Adipocyte (in vitro differentiated cells): ENCODE data around the gene TRERF1.
A peak's percentile ranks its signal among the peaks of the same experiment; 100 is the strongest.
"Not testable (repeated sequence)": the region's sequence is repeated elsewhere in the genome, so short reads cannot be mapped to it uniquely, and the experiment has no call there.

Experiments used
- DNase-seq: peaks from one replicate; pipeline ENCODE4 v3.0.0-alpha.2; 2015; ENCODE audit warnings: low read depth
- H3K27me3 ChIP-seq: replicated peaks from 2 replicates; pipeline ENCODE4 v1.7.0; 2013; ENCODE audit warnings: mild to moderate bottlenecking, low read length, moderate library complexity; ENCODE audit not compliant: control insufficient read depth, insufficient read depth
- H3K36me3 ChIP-seq: 2 replicates; pipeline ENCODE4 v1.7.0; 2013; ENCODE audit warnings: low read length, mild to moderate bottlenecking, moderate library complexity; ENCODE audit not compliant: control insufficient read depth, insufficient read depth, severe bottlenecking
- H3K4me1 ChIP-seq: 2 replicates; pipeline ENCODE4 v1.7.0; 2013; ENCODE audit warnings: mild to moderate bottlenecking, low read length, moderate library complexity; ENCODE audit not compliant: control insufficient read depth, insufficient read depth
- H3K4me3 ChIP-seq: 2 replicates; pipeline ENCODE4 v1.7.0; 2013; ENCODE audit warnings: mild to moderate bottlenecking, low read length, moderate library complexity
- H3K9ac ChIP-seq: 2 replicates; pipeline ENCODE4 v1.7.0; 2013; ENCODE audit warnings: mild to moderate bottlenecking, low read length, moderate library complexity
- H3K9me3 ChIP-seq: 2 replicates; pipeline ENCODE4 v1.7.0; 2013; ENCODE audit warnings: mild to moderate bottlenecking, low read length, moderate library complexity; ENCODE audit not compliant: control insufficient read depth

The TRERF1 gene

GRCh38 chr6:42451333-42452170 lies at the start of gene TRERF1:
TSS of gene TRERF1 (minus strand) at chr6:42451926. CDS start at chr6:42269590, 182,336 bp downstream.
- Histone ChIP-seq H3K36me3 (no peaks in the 10 kb centered on the region), H3K4me3 (peak within 1 kb of the TSS; percentile 94), H3K4me1 (peaks cover 43% of the 10 kb centered on the region), H3K9me3 (no peaks in the 10 kb centered on the region), H3K27me3 (no peaks in the 10 kb centered on the region), H3K9ac (peak within 1 kb of the TSS; percentile 92)
- peak; percentile 82 for DNase-seq

- no peak for DNase-seq
- Histone ChIP-seq H3K9me3 (peaks cover 12% of the 10 kb centered on the region), H3K4me3 (no peak overlapping the region), H3K27me3 (no peaks in the 10 kb centered on the region), H3K4me1 (no peaks in the 10 kb centered on the region), H3K36me3 (no peaks in the 10 kb centered on the region), H3K9ac (no peak overlapping the region)
These were observed 46.9 kb upstream of the TRERF1 start for GRCh38 chr6:42498473-42499128.

DNA sequence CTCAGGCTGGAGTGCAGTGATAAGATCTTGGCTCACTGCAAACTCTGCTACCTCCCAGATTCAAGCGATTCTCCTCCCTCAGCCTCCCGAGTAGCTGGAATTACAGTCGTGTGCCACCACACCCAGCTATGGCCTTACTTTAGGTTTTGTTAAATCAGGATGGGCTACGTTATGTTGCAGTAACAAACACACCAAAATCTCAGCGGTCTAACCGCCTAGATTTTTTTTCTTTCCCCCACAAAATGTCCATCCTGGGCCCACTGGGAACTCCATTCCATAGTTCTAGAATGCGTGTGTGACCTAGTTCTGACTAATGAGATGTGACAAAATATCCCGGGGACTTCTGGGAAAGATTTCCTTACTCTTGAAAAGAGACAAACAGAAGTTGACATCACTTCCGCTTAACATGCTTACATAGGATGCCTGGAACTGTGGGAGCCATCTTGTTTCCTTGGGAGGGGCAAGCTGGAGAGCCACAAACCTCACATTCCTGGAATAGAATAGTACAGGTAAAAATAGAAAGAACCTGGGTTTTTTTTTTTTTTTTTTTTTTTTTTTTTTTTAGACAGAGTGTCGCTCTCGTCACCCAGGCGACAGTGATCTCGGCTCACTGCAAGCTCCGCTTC lies 42.3 kb upstream of the TRERF1 start:
- DNase-seq, result no peak
- Histone ChIP-seq H3K27me3 (no peaks in the 10 kb centered on the region), H3K4me3 (no peak overlapping the region), H3K4me1 (no peaks in the 10 kb centered on the region), H3K36me3 (no peaks in the 10 kb centered on the region), H3K9me3 (peaks cover 12% of the 10 kb centered on the region), H3K9ac (no peak overlapping the region)

DNA sequence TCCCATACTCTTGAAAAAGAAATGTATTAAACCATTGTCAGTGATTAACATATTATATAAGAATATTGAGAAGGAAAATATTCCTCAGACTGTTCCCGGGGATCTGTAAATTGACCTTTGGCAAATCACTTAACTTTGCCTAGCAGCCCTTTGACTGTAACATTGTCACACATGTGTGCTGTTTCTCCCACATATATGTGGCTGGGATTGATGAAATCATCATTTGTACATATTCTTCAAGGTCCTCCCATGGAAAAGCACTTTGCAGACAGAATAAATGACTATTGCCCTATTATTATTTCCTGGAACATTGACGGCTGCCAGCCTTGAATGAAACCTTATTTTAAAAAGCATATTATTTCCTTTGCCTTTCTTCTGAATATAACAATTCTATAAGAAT lies 36.4 kb upstream of the TRERF1 start:
- no peaks in the 10 kb centered on the region for H3K9me3 ChIP-seq
- H3K27me3 ChIP-seq, result no peaks in the 10 kb centered on the region
- H3K4me1 ChIP-seq, result no peaks in the 10 kb centered on the region
- DNase-seq, result no peak
- no peak overlapping the region for H3K9ac ChIP-seq
- no peaks in the 10 kb centered on the region for H3K36me3 ChIP-seq
- H3K4me3 ChIP-seq, result no peak overlapping the region

DNA sequence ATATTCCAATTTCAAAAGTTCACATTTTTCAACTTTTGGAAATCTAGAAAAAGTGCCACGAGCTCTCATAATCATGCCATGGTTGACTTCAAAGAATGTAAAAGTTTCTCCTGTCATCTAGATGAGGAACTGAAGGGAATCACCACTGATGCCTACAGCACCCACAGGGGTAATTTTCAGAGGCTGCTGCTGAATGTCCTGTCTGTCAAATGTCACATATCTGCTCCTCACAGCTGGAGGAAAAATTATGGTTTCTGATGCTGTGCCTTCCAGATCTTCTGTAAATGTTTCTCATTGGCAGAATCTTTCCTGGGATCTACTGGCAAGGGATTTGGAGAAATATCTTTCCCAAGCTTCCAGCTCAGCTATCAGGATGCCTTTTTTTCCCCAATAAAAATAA lies 32.5 kb upstream of the TRERF1 start:
- Histone ChIP-seq H3K9ac (no peak overlapping the region), H3K4me1 (no peaks in the 10 kb centered on the region), H3K36me3 (no peaks in the 10 kb centered on the region), H3K4me3 (no peak overlapping the region), H3K27me3 (no peaks in the 10 kb centered on the region), H3K9me3 (no peaks in the 10 kb centered on the region)
- DNase-seq, result no peak

DNA sequence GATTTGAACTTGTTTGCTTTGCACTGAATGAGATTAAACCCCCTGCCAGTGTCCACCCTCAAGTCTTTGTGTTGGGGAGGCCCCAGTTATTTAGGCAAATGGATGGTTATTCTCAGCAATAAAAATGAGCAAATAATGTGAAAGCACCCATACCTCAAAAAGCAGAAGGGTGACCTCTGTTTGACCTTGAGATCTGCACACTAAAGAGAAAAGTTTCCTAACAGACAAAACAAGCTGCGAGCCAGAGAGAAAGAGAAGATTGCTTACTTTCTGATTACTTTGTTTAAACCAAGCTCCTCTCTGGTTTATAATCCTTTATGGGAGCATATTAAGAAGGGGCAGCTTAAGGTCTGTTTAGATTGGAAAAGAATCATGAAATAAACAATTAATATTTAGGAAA lies 30.4 kb upstream of the TRERF1 start:
- DNase-seq, result no peak
- no peak overlapping the region for H3K4me3 ChIP-seq
- no peak overlapping the region for H3K9ac ChIP-seq
- no peaks in the 10 kb centered on the region for H3K36me3 ChIP-seq
- no peaks in the 10 kb centered on the region for H3K9me3 ChIP-seq
- no peaks in the 10 kb centered on the region for H3K4me1 ChIP-seq
- H3K27me3 ChIP-seq, result no peaks in the 10 kb centered on the region

- Histone ChIP-seq H3K36me3 (no peaks in the 10 kb centered on the region), H3K4me1 (no peaks in the 10 kb centered on the region)
These were observed 20.0 kb upstream of the TRERF1 start for GRCh38 chr6:42471714-42472113.

DNA sequence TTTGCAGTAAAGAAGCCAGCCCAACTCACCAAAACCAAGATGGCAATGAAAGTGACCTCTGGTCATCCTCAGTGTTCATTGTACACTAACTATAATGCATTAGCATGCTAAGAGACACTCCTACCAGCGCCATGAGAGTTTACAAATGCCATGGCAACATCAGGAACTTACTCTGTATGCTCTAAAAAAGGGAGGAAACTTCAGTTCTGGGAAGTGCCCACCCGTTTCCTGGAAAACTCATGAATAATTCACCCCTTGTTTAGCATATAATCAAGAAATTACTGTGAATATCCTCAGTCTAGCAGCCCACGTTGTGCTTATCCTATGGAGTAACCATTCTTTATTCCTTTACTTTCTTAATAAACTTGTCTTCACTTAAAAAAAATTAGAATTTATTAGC lies 19.4 kb upstream of the TRERF1 start:
- DNase-seq, result no peak
- Histone ChIP-seq H3K9ac (no peak overlapping the region), H3K27me3 (no peaks in the 10 kb centered on the region), H3K9me3 (peaks cover 19% of the 10 kb centered on the region), H3K36me3 (no peaks in the 10 kb centered on the region), H3K4me1 (no peaks in the 10 kb centered on the region), H3K4me3 (no peak overlapping the region)

More at GRCh38 chr6:42471714-42472113, 20.0 kb upstream of the TRERF1 start:
- Histone ChIP-seq H3K9me3 (peaks cover 19% of the 10 kb centered on the region), H3K9ac (no peak overlapping the region), H3K27me3 (no peaks in the 10 kb centered on the region), H3K4me3 (no peak overlapping the region)
- no peak for DNase-seq

DNA sequence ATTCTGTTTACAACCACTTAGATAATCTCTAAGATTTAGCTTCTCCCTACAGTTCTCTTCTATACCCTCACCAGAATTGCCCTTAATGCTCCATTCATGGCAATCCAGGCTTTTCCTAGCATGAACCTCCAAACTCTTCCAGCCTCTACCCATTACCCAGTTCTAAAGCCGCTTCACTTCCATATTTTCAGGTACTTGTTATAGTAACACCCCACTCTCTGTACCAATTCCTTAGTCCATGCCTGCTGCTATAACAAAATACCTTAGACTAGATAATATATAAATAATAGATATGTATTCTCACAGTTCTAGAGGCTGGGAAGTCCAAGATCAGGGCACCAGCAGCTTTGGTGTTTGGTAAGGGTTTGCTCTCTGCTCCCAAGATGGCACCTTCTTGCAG lies 16.5 kb upstream of the TRERF1 start:
- Histone ChIP-seq H3K9ac (no peak overlapping the region), H3K36me3 (no peaks in the 10 kb centered on the region), H3K9me3 (peaks cover 19% of the 10 kb centered on the region), H3K4me3 (peak overlapping the region; percentile 37), H3K27me3 (no peaks in the 10 kb centered on the region), H3K4me1 (no peaks in the 10 kb centered on the region)
- DNase-seq, result no peak

GRCh38 chr6:42467651-42468050 lies 15.9 kb upstream of the TRERF1 start:
- H3K4me1 ChIP-seq, result no peaks in the 10 kb centered on the region
- no peak overlapping the region for H3K4me3 ChIP-seq
- no peak overlapping the region for H3K9ac ChIP-seq
- H3K27me3 ChIP-seq, result no peaks in the 10 kb centered on the region
- DNase-seq, result no peak
- no peaks in the 10 kb centered on the region for H3K36me3 ChIP-seq
- H3K9me3 ChIP-seq, result peaks cover 19% of the 10 kb centered on the region

- not testable (repeated sequence) for H3K9ac ChIP-seq, DNase-seq, H3K36me3 ChIP-seq, H3K4me3 ChIP-seq, H3K4me1 ChIP-seq, H3K27me3 ChIP-seq
- peaks cover 19% of the 10 kb centered on the region for H3K9me3 ChIP-seq
These were observed 14.7 kb upstream of the TRERF1 start for GRCh38 chr6:42466470-42466869.
